Measurements from ENCODE around the gene NTM. TPM values are rescaled to one million over a fixed set of nuclear protein-coding genes. Genes with fewer than 3 reads are reported as not detected.
"Not testable (repeated sequence)": the region's sequence is repeated elsewhere in the genome, so short reads cannot be mapped to it uniquely, and the experiment has no call there.

The NTM gene
- total RNA-seq, 1 donor from 2014 or later, result 3.4 TPM

GRCh38 chr11:132045107-132045506, 674.7 kb downstream of the NTM start:
- DNase-seq (ENCODE audit: low spot score), result no peak
- intact Hi-C loops (cut with DNase I), result no loop called here

- no peak for DNase-seq (ENCODE audit: low spot score)
- intact Hi-C loops (cut with DNase I), result no loop called here
These were observed 676.0 kb downstream of the NTM start for GRCh38 chr11:132046288-132046865.

- intact Hi-C loops (cut with DNase I), result no loop called here
- DNase-seq (ENCODE audit: low spot score), result no peak
These were observed 676.8 kb downstream of the NTM start for GRCh38 chr11:132047167-132047566.

- no peak for DNase-seq (ENCODE audit: low spot score)
- intact Hi-C loops (cut with DNase I), result no loop called here
These were observed 677.6 kb downstream of the NTM start for GRCh38 chr11:132048040-132048439.

- DNase-seq (ENCODE audit: low spot score), result no peak
- intact Hi-C loops (cut with DNase I), result no loop called here
These were observed 678.8 kb downstream of the NTM start for GRCh38 chr11:132049205-132049604.

GRCh38 chr11:132050049-132050448, 679.6 kb downstream of the NTM start:
- no peak for DNase-seq (ENCODE audit: low spot score)
- intact Hi-C loops (cut with DNase I), result no loop called here

GRCh38 chr11:132050577-132051165, 680.3 kb downstream of the NTM start:
- no peak for DNase-seq (ENCODE audit: low spot score)
- intact Hi-C loops (cut with DNase I), result no loop called here

- intact Hi-C loops (cut with DNase I), result no loop called here
- DNase-seq (ENCODE audit: low spot score), result no peak
These were observed 681.3 kb downstream of the NTM start for GRCh38 chr11:132051704-132052103.

- DNase-seq (ENCODE audit: low spot score), result no peak
- intact Hi-C loops (cut with DNase I), result no loop called here
These were observed 681.9 kb downstream of the NTM start for GRCh38 chr11:132052342-132052741.

GRCh38 chr11:132052904-132053303, 682.5 kb downstream of the NTM start:
- no peak for DNase-seq (ENCODE audit: low spot score)
- intact Hi-C loops (cut with DNase I), result no loop called here

- DNase-seq (ENCODE audit: low spot score), result no peak
- intact Hi-C loops (cut with DNase I), result no loop called here
These were observed 684.4 kb downstream of the NTM start for GRCh38 chr11:132054822-132055221.

- intact Hi-C loops (cut with DNase I), result no loop called here
- DNase-seq (ENCODE audit: low spot score), result no peak
These were observed 684.9 kb downstream of the NTM start for GRCh38 chr11:132055296-132055695.

- intact Hi-C loops (cut with DNase I), result no loop called here
- no peak for DNase-seq (ENCODE audit: low spot score)
These were observed 686.3 kb downstream of the NTM start for GRCh38 chr11:132056689-132057088.

- intact Hi-C loops (cut with DNase I), result no loop called here
- DNase-seq (ENCODE audit: low spot score), result no peak
These were observed 686.9 kb downstream of the NTM start for GRCh38 chr11:132057266-132057665.

GRCh38 chr11:132058211-132058772, 687.9 kb downstream of the NTM start:
- DNase-seq (ENCODE audit: low spot score), result no peak
- intact Hi-C loops (cut with DNase I), result no loop called here

GRCh38 chr11:132060567-132060966, 690.2 kb downstream of the NTM start:
- intact Hi-C loops (cut with DNase I), result no loop called here
- DNase-seq (ENCODE audit: low spot score), result no peak

- intact Hi-C loops (cut with DNase I), result no loop called here
- no peak for DNase-seq (ENCODE audit: low spot score)
These were observed 691.6 kb downstream of the NTM start for GRCh38 chr11:132062031-132062430.

GRCh38 chr11:132062541-132062940, 692.1 kb downstream of the NTM start:
- DNase-seq (ENCODE audit: low spot score), result no peak
- intact Hi-C loops (cut with DNase I), result no loop called here

- no peak for DNase-seq (ENCODE audit: low spot score)
- intact Hi-C loops (cut with DNase I), result no loop called here
These were observed 694.7 kb downstream of the NTM start for GRCh38 chr11:132064987-132065620.

- DNase-seq (ENCODE audit: low spot score), result no peak
- intact Hi-C loops (cut with DNase I), result no loop called here
These were observed 698.1 kb downstream of the NTM start for GRCh38 chr11:132068556-132068955.

- intact Hi-C loops (cut with DNase I), result not testable (repeated sequence)
These were observed 699.2 kb downstream of the NTM start for GRCh38 chr11:132069593-132069992.

More at GRCh38 chr11:132069593-132069992, 699.2 kb downstream of the NTM start:
- not testable (repeated sequence) for DNase-seq (ENCODE audit: low spot score)
